T-helper 1 cell treated with Interleukin-12 subunit alpha and Interleukin-12 subunit beta and Interleukin-4 antibody, amounts not matched to agents 30 ng/mL and 1 ng/mL, for 36 hours (primary cell): ENCODE results near the gene ZNF563. TPM values are rescaled to one million over a fixed set of nuclear protein-coding genes. Genes with fewer than 3 reads are reported as not detected.

Experiments used
- intact Hi-C: fragments of 100-400 bp; cut with micrococcal nuclease; formaldehyde crosslinking; loops from one replicate; pipeline ENCODE4 v1.15.1; 2024
- total RNA-seq: library from RNA; stranded (reverse); gene quantifications from 2 replicates; pipeline ENCODE4 v1.2.3, GENCODE V29; 2022

ZNF563 gene
- total RNA-seq, 1 donor from 2014 or later, result 2.2 TPM

- intact Hi-C loops, result loop anchor here (2.0 kb wide), 2 partner anchors 106 to 308 kb away; partner anchors contain the start of gene ZNF799
Observed at GRCh38 chr19:12295191-12295590, 38.2 kb downstream of the ZNF563 start.

DNA sequence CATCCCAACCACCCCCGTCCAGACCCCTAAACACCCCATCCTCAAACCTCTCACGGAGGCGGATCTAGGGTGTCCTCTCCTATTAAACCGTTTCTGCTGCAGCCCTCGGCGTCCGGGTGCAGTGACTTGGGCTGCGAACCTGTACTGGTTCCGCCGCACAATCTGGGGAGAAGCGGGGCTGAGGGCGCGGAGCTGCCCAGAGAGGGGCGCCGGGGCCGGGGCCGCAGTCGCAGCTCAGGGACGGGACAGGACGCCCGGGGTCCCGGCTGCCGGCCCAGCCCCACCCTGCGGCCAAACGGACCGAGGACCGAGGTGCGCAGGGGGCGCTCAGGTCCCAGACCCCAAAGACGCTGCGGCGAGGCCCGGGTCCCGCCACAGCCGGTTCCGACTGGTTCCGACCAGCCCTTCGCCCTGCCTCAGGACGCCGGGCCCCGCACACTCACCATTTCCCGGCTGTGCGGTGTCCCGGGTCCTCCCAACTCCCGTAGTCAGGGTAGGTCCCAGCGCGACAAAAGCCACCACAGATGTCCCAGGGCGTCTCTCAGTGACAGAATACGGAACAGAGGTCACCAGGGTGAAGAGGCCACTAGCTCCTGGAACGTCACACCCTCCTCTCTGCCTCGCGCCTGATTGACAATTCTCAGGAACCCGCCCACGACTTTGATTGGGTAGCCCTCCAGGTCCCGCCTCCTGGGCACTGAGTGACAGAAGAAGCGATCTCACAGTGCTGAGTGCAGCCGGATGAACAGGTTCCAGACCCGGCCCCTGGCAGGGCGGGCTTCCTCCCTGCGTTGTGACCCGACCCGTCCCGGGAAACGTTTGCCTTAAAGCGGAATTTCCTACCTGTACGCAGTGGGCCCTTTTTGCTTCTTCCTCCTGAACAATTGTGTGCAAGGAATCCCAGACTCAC, 38.9 kb downstream of the ZNF563 start, which contains the start of gene ZNF44:
Gene ZNF44 (minus strand): TSS at position 635 of the 910 bp plus-strand sequence. CDS start 189 bp downstream, at position 446.
- intact Hi-C loops, result loop anchor here (1.0 to 5.0 kb wide), 12 partner anchors 39 to 388 kb away; partner anchors contain the start of genes DHPS, ZNF20, ZNF443 and ZNF490

- intact Hi-C loops, result loop anchor here (1.0 to 5.0 kb wide), 13 partner anchors 39 to 388 kb away; partner anchors contain the start of genes DHPS, ZNF20, ZNF442 and ZNF443
Observed at GRCh38 chr19:12293777-12294248, 39.6 kb downstream of the ZNF563 start.

DNA sequence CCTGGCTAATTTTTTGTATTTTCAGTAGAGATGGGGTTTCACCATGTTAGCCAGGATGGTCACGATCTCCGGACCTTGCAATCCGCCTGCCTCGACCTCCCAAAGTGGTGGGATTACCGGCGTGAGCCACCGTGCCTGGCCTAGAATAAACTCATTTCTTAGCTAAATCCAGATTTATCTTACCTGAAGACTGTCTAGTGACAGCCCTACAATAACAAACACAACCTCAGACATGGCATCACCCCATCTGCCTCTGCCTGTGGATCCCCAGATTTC, 43.7 kb downstream of the ZNF563 start:
- intact Hi-C loops, result loop anchor here (1.0 to 5.0 kb wide), 6 partner anchors 44 to 393 kb away; partner anchors contain the start of genes DHPS, ZNF490, ZNF563 and ZNF791

GRCh38 chr19:12287958-12288500, 45.4 kb downstream of the ZNF563 start:
- intact Hi-C loops, result no loop called here

DNA sequence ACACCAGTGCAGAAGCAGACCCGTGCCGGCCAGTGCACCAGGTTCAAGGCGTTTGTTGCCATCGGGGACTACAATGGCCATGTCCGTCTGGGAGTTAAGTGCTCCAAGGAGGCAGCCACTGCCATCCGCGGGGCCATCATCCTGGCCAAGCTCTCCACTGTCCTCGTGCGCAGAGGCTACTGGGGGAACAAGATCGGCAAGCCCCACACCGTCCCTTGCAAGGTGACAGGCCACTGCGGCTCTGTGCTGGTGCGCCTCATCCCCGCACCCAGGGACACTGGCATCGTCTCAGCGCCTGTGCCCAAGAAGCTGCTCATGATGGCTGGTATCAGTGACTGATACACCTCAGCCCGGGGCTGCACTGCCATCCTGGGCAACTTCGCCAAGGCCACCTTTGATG, 48.8 kb downstream of the ZNF563 start:
- intact Hi-C loops, result no loop called here

- intact Hi-C loops, result no loop called here
Observed at GRCh38 chr19:12284226-12284625, 49.2 kb downstream of the ZNF563 start.

GRCh38 chr19:12278713-12279112, 54.7 kb downstream of the ZNF563 start:
- intact Hi-C loops, result loop anchor here (10.0 kb wide), 1 partner anchor 246 kb away; no protein-coding TSS in a partner anchor

DNA sequence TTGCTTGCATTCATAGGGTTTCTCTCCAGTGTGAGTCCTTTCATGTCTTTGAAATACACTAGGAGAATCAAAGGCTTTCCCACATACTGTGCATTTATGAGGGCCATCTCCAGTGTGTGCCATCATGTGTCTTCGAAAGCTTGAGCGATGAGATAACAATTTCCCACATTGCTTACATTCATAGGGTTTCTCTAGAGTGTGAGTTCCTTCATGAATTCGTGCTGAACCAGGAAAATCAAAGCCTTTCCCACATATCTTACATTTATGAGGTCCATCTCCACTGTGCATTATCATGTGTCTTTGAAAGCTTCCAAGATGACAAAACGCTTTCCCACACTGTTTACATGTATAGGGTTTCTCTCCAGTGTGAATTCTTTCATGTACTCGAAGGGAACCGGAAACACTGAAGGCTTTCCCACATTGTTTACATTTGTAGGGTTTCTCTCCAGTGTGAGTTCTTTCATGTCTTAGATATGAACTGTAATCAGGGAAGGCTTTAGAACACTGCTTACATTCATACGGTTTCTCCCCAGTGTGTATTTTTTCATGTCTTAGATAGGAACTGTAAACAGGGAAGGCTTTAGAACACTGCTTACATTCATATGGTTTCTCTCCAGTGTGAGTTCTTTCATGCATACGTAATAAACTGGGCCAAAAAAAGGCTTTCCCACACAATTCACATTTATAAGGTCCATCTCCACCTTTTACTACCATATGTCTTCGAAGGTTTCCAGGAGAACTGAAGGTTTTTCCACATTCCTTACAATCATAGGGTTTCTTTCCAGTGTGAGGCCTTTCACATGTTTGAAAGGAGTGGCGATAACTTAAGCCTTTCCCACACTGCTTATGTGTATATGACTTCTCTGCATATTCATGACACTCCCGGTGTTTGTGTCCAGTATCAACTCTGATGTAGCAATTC, 60.2 kb downstream of the ZNF563 start:
- intact Hi-C loops, result loop anchor here (10.0 kb wide), 1 partner anchor 252 kb away; no protein-coding TSS in a partner anchor

- intact Hi-C loops, result loop anchor here (10.0 kb wide), 1 partner anchor 252 kb away; no protein-coding TSS in a partner anchor
Observed at GRCh38 chr19:12272386-12272785, 61.0 kb downstream of the ZNF563 start.

GRCh38 chr19:12270854-12271253, 62.6 kb downstream of the ZNF563 start:
- intact Hi-C loops, result loop anchor here (10.0 kb wide), 1 partner anchor 254 kb away; no protein-coding TSS in a partner anchor

Other genes with a start within 250 kb of the ZNF563 start
- 1.2 and 4.5 TPM in 2 replicates for gene ZNF20, start 193.3 kb downstream of the ZNF563 start, total RNA-seq
- 3.1 and 4.0 TPM in 2 replicates for gene ZNF625, start 176.9 kb downstream of the ZNF563 start, total RNA-seq
- 13.1 and 17.5 TPM in 2 replicates for gene ZNF136, start 170.5 kb downstream of the ZNF563 start, total RNA-seq
- gene ZNF44, start 38.8 kb downstream of the ZNF563 start, total RNA-seq, result 13.9 and 14.0 TPM in 2 replicates
- 0.59 and 1.1 TPM in 2 replicates for gene ZNF442, start 32.0 kb upstream of the ZNF563 start, total RNA-seq
- gene ZNF799, start 67.6 kb upstream of the ZNF563 start, total RNA-seq, result 3.9 and 4.2 TPM in 2 replicates
- 3.9 and 4.1 TPM in 2 replicates for gene ZNF443, start 107.4 kb upstream of the ZNF563 start, total RNA-seq
- gene ZNF709, start 151.2 kb upstream of the ZNF563 start, total RNA-seq, result 1.6 and 1.9 TPM in 2 replicates
- gene ZNF564, start 217.8 kb upstream of the ZNF563 start, total RNA-seq, result 11.0 and 11.2 TPM in 2 replicates